Neural cell (in vitro differentiated cells): ENCODE data around the gene FDPS. TPM values are rescaled to one million over a fixed set of nuclear protein-coding genes. Genes with fewer than 3 reads are reported as not detected.

Source experiments
- H2AFZ ChIP-seq: fragments of 200-600, 300-800 bp; sonication (generic), shearing (Covaris generic); 2 replicates; pipeline ENCODE4 v1.6.0; 2014; ENCODE audit warnings: low read depth, mild to moderate bottlenecking, antibody characterized with exemption, low read length, moderate library complexity
- H3F3A ChIP-seq: fragments of 200-600 bp; shearing (Covaris generic); 2 replicates; pipeline ENCODE4 v1.6.1; 2016; ENCODE audit warnings: mild to moderate bottlenecking, moderate library complexity, mixed read lengths, antibody characterized with exemption, low read length; ENCODE audit not compliant: insufficient read depth, poor library complexity, severe bottlenecking
- H3K27ac ChIP-seq: fragments of 200-600, 300-800 bp; sonication (generic), shearing (Covaris generic); 2 replicates; pipeline ENCODE4 v1.5.1; 2014; ENCODE audit warnings: mild to moderate bottlenecking, low read length, moderate library complexity
- H3K27me3 ChIP-seq: fragments of 300-800, 200-600 bp; sonication (generic), shearing (Covaris generic); 2 replicates; pipeline ENCODE4 v1.6.0; 2014; ENCODE audit warnings: mild to moderate bottlenecking, low read depth, low read length, moderate library complexity; ENCODE audit not compliant: insufficient read depth
- H3K36me3 ChIP-seq: fragments of 300-800, 200-600 bp; sonication (generic), shearing (Covaris generic); 2 replicates; pipeline ENCODE4 v1.5.1; 2014; ENCODE audit warnings: mild to moderate bottlenecking, antibody characterized with exemption, low read length, moderate library complexity; ENCODE audit not compliant: insufficient read depth
- H3K4me2 ChIP-seq: fragments of 300-800, 200-600 bp; sonication (generic), shearing (Covaris generic); 2 replicates; pipeline ENCODE4 v1.6.0; 2014; ENCODE audit warnings: mild to moderate bottlenecking, low read length
- H3K4me3 ChIP-seq: fragments of 300-800, 200-600 bp; sonication (generic), shearing (Covaris generic); 2 replicates; pipeline ENCODE4 v1.5.1; 2014; ENCODE audit warnings: mild to moderate bottlenecking, low read length, moderate library complexity
- H3K79me2 ChIP-seq: fragments of 200-600 bp; shearing (Covaris generic); replicated peaks from 2 replicates; pipeline ENCODE4 v1.6.0; 2014; ENCODE audit warnings: mild to moderate bottlenecking, low read length, moderate library complexity; ENCODE audit not compliant: insufficient read depth
- H3K9ac ChIP-seq: fragments of 300-800, 200-600 bp; sonication (generic), shearing (Covaris generic); 2 replicates; pipeline ENCODE4 v1.6.1; 2016; ENCODE audit warnings: mild to moderate bottlenecking, low read length, mixed read lengths
- H3K9me2 ChIP-seq: fragments of 200-600 bp; shearing (Covaris generic); 2 replicates; pipeline ENCODE4 v1.6.1; 2016; ENCODE audit warnings: mild to moderate bottlenecking, low read length, mixed read lengths; ENCODE audit not compliant: insufficient read depth
- H3K9me3 ChIP-seq: fragments of 200-600, 300-800 bp; sonication (generic), shearing (Covaris generic); 2 replicates; pipeline ENCODE4 v1.6.1; 2016; ENCODE audit warnings: mild to moderate bottlenecking, mixed run types, low read length, moderate library complexity, mixed read lengths
- H4K20me1 ChIP-seq: fragments of 200-600 bp; shearing (Covaris generic); 2 replicates; pipeline ENCODE4 v1.6.1; 2016; ENCODE audit warnings: mild to moderate bottlenecking, mixed run types; ENCODE audit not compliant: insufficient read depth
- CTCF ChIP-seq: fragments of 450-650 bp; IDR thresholded peaks from 2 replicates; pipeline ENCODE4 v1.5.1; 2014; ENCODE audit warnings: antibody characterized with exemption, mild to moderate bottlenecking, moderate library complexity; ENCODE audit not compliant: poor library complexity, severe bottlenecking
- EP300 ChIP-seq: fragments of 450-650 bp; conservative IDR thresholded peaks from 2 replicates; pipeline ENCODE4 v1.6.1; 2014; ENCODE audit warnings: antibody characterized with exemption, mild to moderate bottlenecking, moderate library complexity; ENCODE audit not compliant: poor library complexity, severe bottlenecking
- EZH2 ChIP-seq: fragments of 200-600, 300-800 bp; shearing (Covaris generic), sonication (generic); IDR thresholded peaks from 2 replicates; pipeline ENCODE4 v1.6.1; 2014; ENCODE audit warnings: antibody characterized with exemption, low read length, borderline replicate concordance, mild to moderate bottlenecking; ENCODE audit not compliant: insufficient read depth, poor library complexity, severe bottlenecking
- MXI1 ChIP-seq: fragments of 450-650 bp; conservative IDR thresholded peaks from 2 replicates; pipeline ENCODE4 v1.6.1; 2014; ENCODE audit warnings: antibody characterized with exemption, mild to moderate bottlenecking; ENCODE audit not compliant: poor library complexity, severe bottlenecking
- POLR2AphosphoS5 ChIP-seq: IDR thresholded peaks from 2 replicates; pipeline ENCODE4 v1.6.1; 2012
- RAD21 ChIP-seq: fragments of 450-650 bp; conservative IDR thresholded peaks from 2 replicates; pipeline ENCODE4 v1.6.1; 2014; ENCODE audit warnings: antibody characterized with exemption, mild to moderate bottlenecking, moderate library complexity
- REST ChIP-seq: IDR thresholded peaks from 2 replicates; pipeline ENCODE4 v1.6.1; 2012; ENCODE audit warnings: borderline replicate concordance
- SMC3 ChIP-seq: fragments of 450-650 bp; conservative IDR thresholded peaks from 2 replicates; pipeline ENCODE4 v1.6.1; 2014; ENCODE audit warnings: antibody characterized with exemption, mild to moderate bottlenecking, moderate library complexity; ENCODE audit not compliant: poor library complexity
- TAF1 ChIP-seq: IDR thresholded peaks from 2 replicates; pipeline ENCODE4 v1.6.1; 2012; ENCODE audit warnings: low read depth
- polyA plus RNA-seq: library from polyadenylated mRNA; depleted of rRNA; stranded (reverse); fragments of >200 nt; gene quantifications from 2 replicates; pipeline ENCODE4 v1.2.3, GENCODE V29; 2014

The FDPS gene
- polyA plus RNA-seq, 1 donor from 2014 or later = 235 TPM

- Histone ChIP-seq H3K27ac (no peak overlapping the region), H3F3A (no peaks in the 10 kb centered on the region), H2AFZ (no peak overlapping the region), H3K9me2 (no peaks in the 10 kb centered on the region), H3K36me3 (no peaks in the 10 kb centered on the region), H3K4me2 (no peak overlapping the region), H4K20me1 (no peaks in the 10 kb centered on the region), H3K9me3 (no peaks in the 10 kb centered on the region), H3K4me3 (no peak overlapping the region), H3K9ac (no peak overlapping the region), H3K27me3 (peaks cover 27% of the 10 kb centered on the region), H3K79me2 (no peaks in the 10 kb centered on the region)
- TF ChIP-seq REST (no peak), RAD21 (no peak), POLR2AphosphoS5 (no peak), TAF1 (no peak), EZH2 (no peak), CTCF (no peak), SMC3 (no peak), MXI1 (no peak), EP300 (no peak)
These were observed 12.0 kb upstream of the FDPS start for GRCh38 chr1:155296661-155297060.

GRCh38 chr1:155297384-155297783, 11.3 kb upstream of the FDPS start:
- Histone ChIP-seq H3K27ac (no peak overlapping the region), H3K4me2 (no peak overlapping the region), H3K79me2 (no peaks in the 10 kb centered on the region), H3K9ac (no peak overlapping the region), H2AFZ (no peak overlapping the region), H3K27me3 (peaks cover 27% of the 10 kb centered on the region), H3F3A (no peaks in the 10 kb centered on the region), H3K9me2 (no peaks in the 10 kb centered on the region), H4K20me1 (no peaks in the 10 kb centered on the region), H3K4me3 (no peak overlapping the region), H3K9me3 (no peaks in the 10 kb centered on the region), H3K36me3 (no peaks in the 10 kb centered on the region)
- TF ChIP-seq REST = no peak
- no peak for TF ChIP-seq MXI1
